Measurements from ENCODE around the gene GALNT10. TPM values are rescaled to one million over a fixed set of nuclear protein-coding genes. Genes with fewer than 3 reads are reported as not detected.

The GALNT10 gene
- total RNA-seq, 1 experiment from 2014 or later: 22.9 TPM

GRCh38 chr5:154193283-154193682 is 2.8 kb downstream of the GALNT10 start:
- Mint-ChIP-seq H3K4me3 (no peak overlapping the region), H3K4me1 (peaks cover 74% of the 10 kb centered on the region)

More at GRCh38 chr5:154193283-154193682, 2.8 kb downstream of the GALNT10 start:
- H3K36me3 Mint-ChIP-seq: 0 out of 2 replicates have a peak, but pooled peaks cover 2% of the 10 kb centered on the region
- no peaks in the 10 kb centered on the region for H3K9me3 Mint-ChIP-seq
- DNase-seq (ENCODE audit: low spot score) (no peak), ATAC-seq (no peak)
- TF ChIP-seq, protein P1, sequence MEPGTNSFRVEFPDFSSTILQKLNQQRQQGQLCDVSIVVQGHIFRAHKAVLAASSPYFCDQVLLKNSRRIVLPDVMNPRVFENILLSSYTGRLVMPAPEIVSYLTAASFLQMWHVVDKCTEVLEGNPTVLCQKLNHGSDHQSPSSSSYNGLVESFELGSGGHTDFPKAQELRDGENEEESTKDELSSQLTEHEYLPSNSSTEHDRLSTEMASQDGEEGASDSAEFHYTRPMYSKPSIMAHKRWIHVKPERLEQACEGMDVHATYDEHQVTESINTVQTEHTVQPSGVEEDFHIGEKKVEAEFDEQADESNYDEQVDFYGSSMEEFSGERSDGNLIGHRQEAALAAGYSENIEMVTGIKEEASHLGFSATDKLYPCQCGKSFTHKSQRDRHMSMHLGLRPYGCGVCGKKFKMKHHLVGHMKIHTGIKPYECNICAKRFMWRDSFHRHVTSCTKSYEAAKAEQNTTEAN (CRISPR knock-in tag; IDR thresholded peaks at IDR 0.05): no peak
- no peak for TF ChIP-seq RORB (CRISPR knock-in tag; IDR thresholded peaks at IDR 0.05)
- no peak for TF ChIP-seq ZNF396 (CRISPR knock-in tag; IDR thresholded peaks at IDR 0.05; ENCODE audit: borderline replicate concordance)
- TF ChIP-seq SP1 (CRISPR knock-in tag; conservative IDR thresholded peaks at IDR 0.05): no peak
- no peak for TF ChIP-seq NR1H2 (CRISPR knock-in tag; IDR thresholded peaks at IDR 0.05)
- TF ChIP-seq, protein P2, sequence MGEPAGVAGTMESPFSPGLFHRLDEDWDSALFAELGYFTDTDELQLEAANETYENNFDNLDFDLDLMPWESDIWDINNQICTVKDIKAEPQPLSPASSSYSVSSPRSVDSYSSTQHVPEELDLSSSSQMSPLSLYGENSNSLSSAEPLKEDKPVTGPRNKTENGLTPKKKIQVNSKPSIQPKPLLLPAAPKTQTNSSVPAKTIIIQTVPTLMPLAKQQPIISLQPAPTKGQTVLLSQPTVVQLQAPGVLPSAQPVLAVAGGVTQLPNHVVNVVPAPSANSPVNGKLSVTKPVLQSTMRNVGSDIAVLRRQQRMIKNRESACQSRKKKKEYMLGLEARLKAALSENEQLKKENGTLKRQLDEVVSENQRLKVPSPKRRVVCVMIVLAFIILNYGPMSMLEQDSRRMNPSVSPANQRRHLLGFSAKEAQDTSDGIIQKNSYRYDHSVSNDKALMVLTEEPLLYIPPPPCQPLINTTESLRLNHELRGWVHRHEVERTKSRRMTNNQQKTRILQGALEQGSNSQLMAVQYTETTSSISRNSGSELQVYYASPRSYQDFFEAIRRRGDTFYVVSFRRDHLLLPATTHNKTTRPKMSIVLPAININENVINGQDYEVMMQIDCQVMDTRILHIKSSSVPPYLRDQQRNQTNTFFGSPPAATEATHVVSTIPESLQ (CRISPR knock-in tag; IDR thresholded peaks at IDR 0.05): no peak
- TF ChIP-seq, protein P3, sequence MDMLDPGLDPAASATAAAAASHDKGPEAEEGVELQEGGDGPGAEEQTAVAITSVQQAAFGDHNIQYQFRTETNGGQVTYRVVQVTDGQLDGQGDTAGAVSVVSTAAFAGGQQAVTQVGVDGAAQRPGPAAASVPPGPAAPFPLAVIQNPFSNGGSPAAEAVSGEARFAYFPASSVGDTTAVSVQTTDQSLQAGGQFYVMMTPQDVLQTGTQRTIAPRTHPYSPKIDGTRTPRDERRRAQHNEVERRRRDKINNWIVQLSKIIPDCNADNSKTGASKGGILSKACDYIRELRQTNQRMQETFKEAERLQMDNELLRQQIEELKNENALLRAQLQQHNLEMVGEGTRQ (CRISPR knock-in tag; IDR thresholded peaks at IDR 0.05): no peak
- no peak for TF ChIP-seq AR (CRISPR knock-in tag; IDR thresholded peaks at IDR 0.05)
- TF ChIP-seq, protein P4, sequence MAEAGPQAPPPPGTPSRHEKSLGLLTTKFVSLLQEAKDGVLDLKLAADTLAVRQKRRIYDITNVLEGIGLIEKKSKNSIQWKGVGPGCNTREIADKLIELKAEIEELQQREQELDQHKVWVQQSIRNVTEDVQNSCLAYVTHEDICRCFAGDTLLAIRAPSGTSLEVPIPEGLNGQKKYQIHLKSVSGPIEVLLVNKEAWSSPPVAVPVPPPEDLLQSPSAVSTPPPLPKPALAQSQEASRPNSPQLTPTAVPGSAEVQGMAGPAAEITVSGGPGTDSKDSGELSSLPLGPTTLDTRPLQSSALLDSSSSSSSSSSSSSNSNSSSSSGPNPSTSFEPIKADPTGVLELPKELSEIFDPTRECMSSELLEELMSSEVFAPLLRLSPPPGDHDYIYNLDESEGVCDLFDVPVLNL (CRISPR knock-in tag; IDR thresholded peaks at IDR 0.05; ENCODE audit: borderline replicate concordance, low read depth): no peak
- TF ChIP-seq FOXK1 (CRISPR knock-in tag; IDR thresholded peaks at IDR 0.05): no peak
- TF ChIP-seq HMGXB4 (CRISPR knock-in tag; IDR thresholded peaks at IDR 0.05): no peak
- ChIA-PET POLR2A (interaction anchor here (0.6 kb wide), 1 partner anchor 153 kb away, joined by 4 read pairs; no protein-coding TSS in a partner anchor), CTCF (interaction anchor here (1.1 to 2.5 kb wide), 4 partner anchors 36 to 212 kb away, joined by 4 to 19 read pairs (median 12); no protein-coding TSS in a partner anchor)
- H3K27ac Mint-ChIP-seq: no peak overlapping the region
- peaks cover 31% of the 10 kb centered on the region for H3K27me3 Mint-ChIP-seq (ENCODE audit: low read depth)

Measured in WTC11 (cell line).